CD14-positive monocyte (primary cell): Measurements from ENCODE around the gene PREX1. TPM values are rescaled to one million over a fixed set of nuclear protein-coding genes. Genes with fewer than 3 reads are reported as not detected.

Experiments
- DNase-seq, 3 donors: peaks; one replicate each; pipeline ENCODE4 v3.0.0-alpha.2; 2011 to 2022
- H2AFZ ChIP-seq: 2 replicates; pipeline ENCODE4 v1.6.0; 2012; ENCODE audit warnings: mild to moderate bottlenecking, low read depth, low read length, inconsistent platforms; ENCODE audit not compliant: insufficient read depth, poor library complexity, severe bottlenecking
- H3K27ac ChIP-seq, 2 donors: 1 replicate in 1 of 2; 2 replicates in 1 of 2; pipeline ENCODE4 v1.5.1; 2012 to 2013; ENCODE audit warnings: low read length in 2 of 2, control low read depth in 1 of 2, inconsistent platforms in 1 of 2, low read depth in 1 of 2, mild to moderate bottlenecking in 1 of 2
- H3K27me3 ChIP-seq, 2 donors: one replicate each; pipeline versions ENCODE4 v1.6.0 to v1.6.1; 2011 to 2013; ENCODE audit warnings: low read length in 2 of 2; ENCODE audit not compliant: control insufficient read depth in 2 of 2, insufficient read depth in 2 of 2
- H3K36me3 ChIP-seq, 2 donors: replicated peaks in 1 of 2; 1 replicate in 1 of 2; 2 replicates in 1 of 2; pipeline versions ENCODE4 v1.5.1 to v1.6.1; 2012 to 2013; ENCODE audit warnings: low read length in 2 of 2, control low read depth in 1 of 2, inconsistent platforms in 1 of 2, mild to moderate bottlenecking in 1 of 2; ENCODE audit not compliant: insufficient read depth in 2 of 2, control insufficient read depth in 1 of 2
- H3K4me1 ChIP-seq, 2 donors: 1 replicate in 1 of 2; 2 replicates in 1 of 2; pipeline versions ENCODE4 v1.5.1 to v1.6.1; 2012 to 2013; ENCODE audit warnings: low read length in 2 of 2, control low read depth in 1 of 2, inconsistent platforms in 1 of 2, mild to moderate bottlenecking in 1 of 2, moderate library complexity in 1 of 2; ENCODE audit not compliant: insufficient read depth in 2 of 2, control insufficient read depth in 1 of 2
- H3K4me2 ChIP-seq: replicated peaks from 2 replicates; pipeline ENCODE3; 2012; ENCODE audit warnings: low read length, moderate library complexity, mild to moderate bottlenecking; ENCODE audit not compliant: poor library complexity, severe bottlenecking; ENCODE audit errors: extremely low read depth
- H3K4me3 ChIP-seq, 3 experiments: fragments of 200-600 bp in 1 of 3; sonication (generic) in 1 of 3; replicated peaks in 1 of 3; 1 replicate in 2 of 3; 2 replicates in 1 of 3; pipeline ENCODE4 v1.5.1; 2011 to 2013; ENCODE audit warnings: low read length in 3 of 3, mild to moderate bottlenecking in 3 of 3, control low read depth in 2 of 3, low read depth in 2 of 3, inconsistent platforms in 1 of 3, moderate library complexity in 1 of 3
- H3K79me2 ChIP-seq: 2 replicates; pipeline ENCODE4 v1.6.0; 2012; ENCODE audit warnings: mild to moderate bottlenecking, control low read depth, inconsistent platforms, low read length, moderate library complexity; ENCODE audit not compliant: insufficient read depth
- H3K9ac ChIP-seq: 2 replicates; pipeline ENCODE4 v1.6.0; 2017; ENCODE audit warnings: low read length, mild to moderate bottlenecking; ENCODE audit not compliant: insufficient read depth, poor library complexity, severe bottlenecking
- H3K9me3 ChIP-seq, 2 donors: replicated peaks in 1 of 2; 1 replicate in 1 of 2; 2 replicates in 1 of 2; pipeline versions ENCODE4 v1.5.1 to v1.6.1; 2012 to 2013; ENCODE audit warnings: low read length in 2 of 2, control low read depth in 1 of 2; ENCODE audit not compliant: control insufficient read depth in 1 of 2, insufficient read depth in 1 of 2
- H4K20me1 ChIP-seq: 2 replicates; pipeline ENCODE4 v1.6.0; 2012; ENCODE audit warnings: mild to moderate bottlenecking, low read length, control low read depth, moderate library complexity; ENCODE audit not compliant: insufficient read depth
- H3K27ac Mint-ChIP-seq, 7 donors: one replicate each; pipeline ENCODE4 v1.8.0; 2020; ENCODE audit warnings: mild to moderate bottlenecking in 7 of 7, mixed read lengths in 7 of 7, moderate library complexity in 6 of 7, inconsistent platforms in 2 of 7
- H3K27me3 Mint-ChIP-seq, 3 donors: one replicate each; pipeline ENCODE4 v1.8.0; 2021 to 2022; ENCODE audit warnings: low read depth in 3 of 3, mild to moderate bottlenecking in 3 of 3, mixed read lengths in 3 of 3, moderate library complexity in 3 of 3, inconsistent platforms in 1 of 3
- H3K36me3 Mint-ChIP-seq, 2 donors: one replicate each; pipeline ENCODE4 v1.8.0; 2020; ENCODE audit warnings: mixed read lengths in 2 of 2, inconsistent platforms in 1 of 2, mild to moderate bottlenecking in 1 of 2
- H3K4me1 Mint-ChIP-seq: one replicate; pipeline ENCODE4 v1.8.0; 2020; ENCODE audit warnings: mild to moderate bottlenecking, mixed read lengths
- H3K4me3 Mint-ChIP-seq, 2 donors: one replicate each; pipeline ENCODE4 v1.8.0; 2020; ENCODE audit warnings: mild to moderate bottlenecking in 2 of 2, mixed read lengths in 2 of 2, moderate library complexity in 1 of 2
- H3K9me3 Mint-ChIP-seq, 7 donors: one replicate each; pipeline ENCODE4 v1.8.0; 2020 to 2022; ENCODE audit warnings: mixed read lengths in 7 of 7, mild to moderate bottlenecking in 6 of 7, moderate library complexity in 6 of 7, inconsistent platforms in 2 of 7
- WGBS: methylation state at CpG from one replicate; pipeline ENCODE4 v1.1.5; 2013; ENCODE audit warnings: missing lambda C conversion rate; ENCODE audit not compliant: insufficient coverage; 5-methylcytosine and 5-hydroxymethylcytosine counted together
- intact Hi-C, 2 donors: fragments of 100-400 bp; cut with micrococcal nuclease; formaldehyde crosslinking; loops; one replicate each; pipeline versions ENCODE4 v1.15.0 to v1.15.1; 2023
- polyA plus RNA-seq, 3 donors: library from polyadenylated mRNA; depleted of rRNA in 1 of 3; unstranded in 2 of 3; stranded (reverse) in 1 of 3; fragments of 300-500 nt in 2 of 3; fragments of >200 nt in 1 of 3; fragmentation: Illumina TruSeq in 2 of 3; gene quantifications; 1 replicate in 2 of 3; 2 replicates in 1 of 3; pipeline ENCODE4 v1.2.3, GENCODE V29; 2012 to 2021
- TF ChIP-seq, protein P1 (sequence below): fragments of 200-600 bp; IDR thresholded peaks from one replicate; pipeline ENCODE4 v1.8.0; 2022; ENCODE audit warnings: antibody characterized with exemption, mild to moderate bottlenecking

The PREX1 gene
- polyA plus RNA-seq, 3 donors = 24.3 to 114 (median 27.5) TPM

DNA sequence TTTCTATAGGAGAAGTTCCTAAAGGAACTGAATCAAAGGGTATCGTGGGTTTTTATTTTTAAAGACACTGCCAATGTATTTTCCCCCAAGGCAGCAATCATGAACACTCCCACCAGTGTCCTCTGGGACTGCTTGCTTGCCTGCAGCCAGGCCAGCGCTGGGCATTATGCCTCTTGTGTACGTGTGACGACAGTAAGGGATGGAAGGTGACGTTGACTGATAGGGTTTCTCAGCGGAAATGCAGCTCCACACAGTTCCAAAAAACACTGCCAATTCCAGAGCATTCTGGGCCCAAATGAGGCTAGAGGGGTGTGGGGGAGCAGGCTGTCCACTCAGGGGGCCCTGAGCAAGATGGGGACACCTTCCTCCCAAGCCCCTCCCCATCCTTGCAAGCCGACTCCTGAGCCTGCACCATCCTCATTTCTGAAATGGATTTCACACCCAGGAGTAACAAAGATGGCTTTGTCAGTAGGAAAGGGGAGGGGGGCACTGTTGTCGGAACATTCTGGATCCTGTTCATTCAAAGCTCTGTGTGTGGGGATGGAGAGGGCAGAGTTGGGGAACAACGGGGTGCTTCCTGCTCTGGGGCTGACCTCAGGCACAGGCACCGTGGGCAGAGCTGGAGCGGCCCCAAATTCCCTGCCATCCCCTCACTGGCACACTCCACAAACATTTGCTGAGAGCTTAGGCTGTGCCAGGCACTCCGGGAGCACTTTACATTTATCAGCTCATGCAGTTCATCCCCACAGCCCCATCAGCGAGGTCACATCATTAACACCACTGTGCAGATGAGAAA, 20.0 kb downstream of the PREX1 start:
- peaks cover 65% of the 10 kb centered on the region for H3K4me1 Mint-ChIP-seq
- no peak overlapping the region for H3K4me3 Mint-ChIP-seq
- H3K4me1 ChIP-seq = peaks cover 13 to 38% of the 10 kb centered on the region in 2 donors
- no peaks in the 10 kb centered on the region for H3K27me3 ChIP-seq
- H3K27me3 Mint-ChIP-seq = peaks cover 0 to 2% (median 0%) of the 10 kb centered on the region in 3 donors
- intact Hi-C loops = no loop called here
- peaks cover 100% of the 10 kb centered on the region for H3K79me2 ChIP-seq
- WGBS = 81% methylated on average over 5 of the region's 13 CpGs
- H3K27ac Mint-ChIP-seq = peak overlapping the region in 6 of 7 donors; percentile 34 to 71 (median 62)
- H3K9me3 Mint-ChIP-seq = peaks cover 2 to 12% (median 6%) of the 10 kb centered on the region in 7 donors
- no peak overlapping the region for H3K4me3 ChIP-seq
- peak overlapping the region in 1 of 2 donors; percentile 66 for H3K27ac ChIP-seq
- H2AFZ ChIP-seq = no peak overlapping the region
- peaks cover 35 to 63% of the 10 kb centered on the region in 2 donors for H3K36me3 Mint-ChIP-seq
- no peak overlapping the region for H3K9ac ChIP-seq
- no peak overlapping the region for H3K4me2 ChIP-seq
- TF ChIP-seq, protein P1, sequence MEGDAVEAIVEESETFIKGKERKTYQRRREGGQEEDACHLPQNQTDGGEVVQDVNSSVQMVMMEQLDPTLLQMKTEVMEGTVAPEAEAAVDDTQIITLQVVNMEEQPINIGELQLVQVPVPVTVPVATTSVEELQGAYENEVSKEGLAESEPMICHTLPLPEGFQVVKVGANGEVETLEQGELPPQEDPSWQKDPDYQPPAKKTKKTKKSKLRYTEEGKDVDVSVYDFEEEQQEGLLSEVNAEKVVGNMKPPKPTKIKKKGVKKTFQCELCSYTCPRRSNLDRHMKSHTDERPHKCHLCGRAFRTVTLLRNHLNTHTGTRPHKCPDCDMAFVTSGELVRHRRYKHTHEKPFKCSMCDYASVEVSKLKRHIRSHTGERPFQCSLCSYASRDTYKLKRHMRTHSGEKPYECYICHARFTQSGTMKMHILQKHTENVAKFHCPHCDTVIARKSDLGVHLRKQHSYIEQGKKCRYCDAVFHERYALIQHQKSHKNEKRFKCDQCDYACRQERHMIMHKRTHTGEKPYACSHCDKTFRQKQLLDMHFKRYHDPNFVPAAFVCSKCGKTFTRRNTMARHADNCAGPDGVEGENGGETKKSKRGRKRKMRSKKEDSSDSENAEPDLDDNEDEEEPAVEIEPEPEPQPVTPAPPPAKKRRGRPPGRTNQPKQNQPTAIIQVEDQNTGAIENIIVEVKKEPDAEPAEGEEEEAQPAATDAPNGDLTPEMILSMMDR = no peak
- peaks cover 100% of the 10 kb centered on the region for H4K20me1 ChIP-seq
- H3K9me3 ChIP-seq = peaks cover 6% of the 10 kb centered on the region in 2 donors
- DNase-seq = no peak
- peaks cover 8 to 53% of the 10 kb centered on the region in 2 donors for H3K36me3 ChIP-seq

DNA sequence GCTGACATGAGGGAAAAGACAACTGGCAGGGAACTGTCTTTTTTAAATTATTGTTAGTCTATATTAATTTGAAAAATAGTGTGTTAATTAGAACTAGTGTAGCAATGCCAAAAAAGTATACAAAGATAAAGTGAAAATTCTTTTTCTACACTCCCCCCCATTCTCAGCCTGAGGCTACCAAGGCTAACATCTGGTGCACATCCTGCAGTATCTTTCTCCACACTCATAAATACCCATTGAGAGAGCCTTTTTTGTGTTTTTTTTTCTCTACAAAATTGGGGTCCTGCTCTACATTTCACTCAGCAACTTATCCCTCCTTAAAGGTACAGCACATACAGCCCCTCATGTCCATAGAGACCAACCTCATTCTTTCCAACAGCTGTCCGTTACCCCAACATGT, 20.7 kb downstream of the PREX1 start:
- Histone ChIP-seq H4K20me1 (peaks cover 100% of the 10 kb centered on the region), H3K27ac (peak overlapping the region in 1 of 2 donors; percentile 66), H3K4me2 (no peak overlapping the region), H3K9ac (no peak overlapping the region), H3K4me1 (peaks cover 13 to 34% of the 10 kb centered on the region in 2 donors), H3K4me3 (no peak overlapping the region), H3K36me3 (peaks cover 8 to 49% of the 10 kb centered on the region in 2 donors), H2AFZ (no peak overlapping the region), H3K9me3 (peaks cover 6% of the 10 kb centered on the region in 2 donors), H3K27me3 (no peaks in the 10 kb centered on the region), H3K79me2 (peaks cover 100% of the 10 kb centered on the region)
- intact Hi-C loops = no loop called here
- TF ChIP-seq, protein P1 = no peak
- Mint-ChIP-seq H3K27me3 (peaks cover 0 to 2% (median 0%) of the 10 kb centered on the region in 3 donors), H3K4me3 (no peak overlapping the region), H3K9me3 (peaks cover 2 to 12% (median 6%) of the 10 kb centered on the region in 7 donors), H3K27ac (peak overlapping the region in 3 of 7 donors; percentile 13 to 43 (median 22)), H3K36me3 (peaks cover 41 to 65% of the 10 kb centered on the region in 2 donors), H3K4me1 (peaks cover 70% of the 10 kb centered on the region)
- no CpG with 5 or more reads among the region's 1 CpG for WGBS
- no peak for DNase-seq
